ENCODE results near the gene CRYBG3. TPM values are rescaled to one million over a fixed set of nuclear protein-coding genes. Genes with fewer than 3 reads are reported as not detected.
A peak's percentile ranks its signal among the peaks of the same experiment; 100 is the strongest.

Gene CRYBG3
- total RNA-seq, 1 donor from 2014 or later = 43.2 TPM

- no peak for DNase-seq
Measured at GRCh38 chr3:97974996-97975395, 153.2 kb downstream of the CRYBG3 start.

- peak; percentile 24 for DNase-seq
Measured at GRCh38 chr3:97975466-97975865, 153.7 kb downstream of the CRYBG3 start.

DNA sequence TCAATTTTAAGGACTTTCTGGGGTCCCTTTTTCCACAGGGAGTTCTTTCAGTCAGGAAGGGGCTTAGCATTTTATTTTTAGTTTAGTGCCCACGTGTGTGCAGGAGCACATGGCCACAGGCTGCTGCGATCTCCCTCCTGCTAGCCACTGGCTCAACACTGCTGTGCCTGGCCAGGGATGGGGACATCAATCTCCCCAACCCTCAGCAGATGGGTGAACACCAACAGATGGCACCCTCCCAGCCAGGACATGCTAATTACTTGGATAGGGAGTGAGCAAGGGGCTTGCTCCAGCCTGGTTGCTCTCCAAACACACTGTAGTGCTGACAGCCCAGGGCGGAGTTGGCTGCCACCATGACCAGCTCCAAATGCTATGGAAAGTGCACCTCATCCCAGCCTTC lies 157.8 kb downstream of the CRYBG3 start:
- no peak for DNase-seq

DNA sequence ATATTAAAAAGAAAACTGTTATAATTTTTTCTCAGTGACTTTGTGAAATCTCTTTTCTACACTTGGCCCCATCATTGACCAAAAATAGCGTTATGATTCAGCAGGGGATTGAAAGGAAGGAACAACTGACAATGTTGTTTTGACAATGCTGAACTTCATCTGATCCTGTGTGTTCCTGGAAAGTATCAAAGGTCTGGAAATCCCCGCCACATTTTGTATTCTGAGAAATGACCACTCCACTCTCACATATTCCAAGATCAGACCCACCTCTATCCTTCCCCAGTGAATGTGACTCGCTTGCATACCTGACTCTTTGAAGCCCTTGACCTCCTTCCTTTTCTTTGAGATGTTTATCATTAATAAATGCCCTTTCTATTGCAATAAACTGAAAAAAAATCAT lies 160.1 kb downstream of the CRYBG3 start:
- peak; percentile 66 for DNase-seq

GRCh38 chr3:97983933-97984491 lies 162.2 kb downstream of the CRYBG3 start:
- DNase-seq = no peak

- no peak for DNase-seq
Measured at GRCh38 chr3:97987306-97987705, 165.5 kb downstream of the CRYBG3 start.

DNA sequence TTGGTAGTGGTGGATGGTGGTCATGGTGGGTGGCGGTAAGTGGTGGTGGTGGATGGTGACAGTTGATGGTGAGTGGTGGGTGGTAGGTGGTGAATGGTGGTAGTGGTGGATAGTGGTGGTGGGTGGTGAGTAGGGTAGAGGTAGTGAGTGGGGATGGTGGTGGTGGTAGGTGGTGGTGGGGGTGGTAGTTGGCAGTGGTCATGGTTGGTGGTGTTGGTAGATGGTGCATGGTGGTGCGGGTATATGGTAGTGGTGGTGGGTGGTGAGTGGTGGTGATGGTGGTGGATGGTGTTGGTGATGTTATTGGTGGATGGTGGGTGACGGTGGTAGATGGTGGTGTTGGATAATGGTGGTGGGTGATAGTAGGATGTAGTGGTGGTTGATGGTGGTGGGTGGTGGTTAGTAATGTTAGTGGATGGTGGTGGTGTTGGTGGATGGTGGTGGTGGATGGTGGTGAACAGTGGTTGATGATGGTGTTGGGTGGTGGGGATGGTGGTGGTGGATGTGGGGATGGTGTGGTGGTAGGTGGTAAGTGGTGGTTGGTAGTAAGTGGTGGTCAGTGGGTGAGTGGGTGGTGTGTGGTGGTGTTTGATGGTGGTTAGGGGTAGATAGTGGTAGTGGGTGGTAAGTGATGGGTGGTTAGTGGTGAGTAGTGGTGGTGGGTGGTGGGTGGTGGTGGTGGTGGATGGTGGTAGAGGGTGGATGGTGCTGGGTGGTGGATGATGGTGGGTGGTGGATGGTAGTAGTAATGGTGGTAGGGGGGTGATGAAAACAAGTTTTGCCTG lies 167.2 kb downstream of the CRYBG3 start:
- no peak for DNase-seq

DNA sequence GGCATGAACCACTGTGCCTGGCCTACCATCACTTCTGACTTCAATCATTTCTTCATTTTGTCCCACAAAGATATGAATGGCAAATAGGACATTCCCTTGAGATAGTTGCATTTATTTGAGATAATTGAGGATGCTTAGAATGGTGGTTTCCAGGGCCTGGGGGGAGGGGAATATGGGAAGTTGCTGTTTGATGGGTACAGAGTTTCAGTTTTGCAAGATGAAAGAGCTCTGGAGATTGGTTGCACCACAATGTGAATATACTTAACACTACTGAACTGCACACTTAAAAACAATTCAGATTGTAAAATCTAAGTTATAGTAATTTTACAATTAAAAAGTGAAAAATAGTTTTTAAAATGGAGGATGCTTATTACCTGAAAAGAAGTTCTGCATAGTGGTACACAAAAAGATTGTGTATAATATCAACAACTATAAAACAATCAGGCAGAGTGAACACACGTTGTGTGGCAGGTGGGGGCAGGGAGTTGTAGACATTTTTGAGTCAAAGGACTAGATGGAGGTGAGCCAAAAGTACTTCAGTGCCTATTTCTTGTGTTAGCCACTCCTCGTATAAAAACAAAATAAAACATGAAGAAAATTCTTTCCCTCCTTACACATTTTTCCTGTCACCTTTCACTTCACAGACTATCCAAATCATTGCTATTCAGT lies 168.9 kb downstream of the CRYBG3 start:
- no peak for DNase-seq

DNA sequence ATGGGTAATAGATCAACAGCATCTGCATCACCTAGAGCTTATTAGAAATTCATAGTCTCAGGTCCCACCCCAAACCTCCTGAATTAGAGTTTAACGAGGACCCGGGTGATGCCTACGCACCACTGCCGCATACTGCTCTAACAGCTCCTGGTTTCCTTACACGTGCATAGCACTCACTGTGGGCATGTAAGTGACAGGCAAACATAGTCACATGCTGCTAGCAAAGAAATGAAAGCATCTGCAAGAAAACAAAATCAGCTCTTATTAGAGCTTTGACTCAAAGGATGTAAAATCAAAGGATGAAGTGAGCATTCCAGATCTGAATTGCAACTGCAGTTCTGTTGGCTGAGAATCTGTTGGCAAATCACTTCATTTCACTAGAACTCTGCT lies 169.5 kb downstream of the CRYBG3 start:
- DNase-seq = no peak

GRCh38 chr3:97992547-97993173 lies 170.8 kb downstream of the CRYBG3 start:
- no peak for DNase-seq

- no peak for DNase-seq
Measured at GRCh38 chr3:97993526-97993925, 171.7 kb downstream of the CRYBG3 start.

GRCh38 chr3:97994328-97994945 lies 172.6 kb downstream of the CRYBG3 start:
- DNase-seq = no peak

Other genes starting within 250 kb of the CRYBG3 start
- 6.7 and 7.5 TPM in 2 replicates for gene ARL6, start 57.3 kb upstream of the CRYBG3 start, total RNA-seq
- 27.1 and 29.4 TPM in 2 replicates for gene RIOX2, start 150.4 kb downstream of the CRYBG3 start, total RNA-seq
- gene GABRR3, start 213.3 kb downstream of the CRYBG3 start, total RNA-seq = not detected in 2 replicates

All from dermis blood vessel endothelial cell (primary cell).